Smooth muscle cell (in vitro differentiated cells): ENCODE measurements around the gene HOXA3. TPM values are rescaled to one million over a fixed set of nuclear protein-coding genes. Genes with fewer than 3 reads are reported as not detected.

Experiments
- DNase-seq: peaks from one replicate; lab custom pipeline; 2025; ENCODE audit not compliant: unreplicated experiment; lab: John Stamatoyannopoulos, UW
- H2AFZ ChIP-seq: fragments of 200-600 bp; sonication (generic); 2 replicates; pipeline ENCODE4 v1.6.0; 2016; ENCODE audit warnings: antibody characterized with exemption, low read depth, mild to moderate bottlenecking
- H3F3A ChIP-seq: fragments of 200-600 bp; sonication (generic); 2 replicates; pipeline ENCODE4 v1.6.0; 2017; ENCODE audit warnings: antibody characterized with exemption, low read depth
- H3K27ac ChIP-seq: fragments of 200-600 bp; sonication (generic); 2 replicates; pipeline ENCODE4 v1.5.1; 2016; ENCODE audit warnings: low read depth, mild to moderate bottlenecking
- H3K27me3 ChIP-seq: fragments of 200-600 bp; sonication (generic); 2 replicates; pipeline ENCODE4 v1.6.1; 2016; ENCODE audit warnings: low read depth, mild to moderate bottlenecking
- H3K36me3 ChIP-seq: fragments of 200-600 bp; sonication (generic); 2 replicates; pipeline ENCODE4 v1.5.1; 2016; ENCODE audit warnings: low read depth
- H3K4me1 ChIP-seq: fragments of 200-600 bp; sonication (generic); 2 replicates; pipeline ENCODE4 v1.5.1; 2016; ENCODE audit warnings: low read depth
- H3K4me2 ChIP-seq: fragments of 200-600 bp; sonication (generic); 2 replicates; pipeline ENCODE4 v1.6.0; 2016; ENCODE audit warnings: mild to moderate bottlenecking
- H3K4me3 ChIP-seq: fragments of 200-600 bp; sonication (generic); 2 replicates; pipeline ENCODE4 v1.5.1; 2016; ENCODE audit warnings: mild to moderate bottlenecking
- H3K79me2 ChIP-seq: fragments of 200-600 bp; sonication (generic); 2 replicates; pipeline ENCODE4 v1.6.0; 2016; ENCODE audit warnings: low read depth, mild to moderate bottlenecking
- H3K9ac ChIP-seq: fragments of 200-600 bp; sonication (generic); 2 replicates; pipeline ENCODE4 v1.6.0; 2016; ENCODE audit warnings: low read depth
- H3K9me3 ChIP-seq: fragments of 200-600 bp; sonication (generic); replicated peaks from 2 replicates; pipeline ENCODE4 v1.5.1; 2016; ENCODE audit warnings: low read depth
- H4K20me1 ChIP-seq: fragments of 200-600 bp; sonication (generic); 2 replicates; pipeline ENCODE4 v1.6.0; 2016; ENCODE audit warnings: low read depth
- CTCF ChIP-seq: fragments of 200-600 bp; sonication (generic); IDR thresholded peaks from 2 replicates; pipeline ENCODE4 v1.5.1; 2017; ENCODE audit warnings: borderline replicate concordance, mild to moderate bottlenecking, antibody characterized with exemption; ENCODE audit not compliant: insufficient read depth, poor library complexity, severe bottlenecking
- WGBS: methylation state at CpG from one replicate; pipeline ENCODE4 v1.1.7; 2016; ENCODE audit warnings: low lambda C conversion rate; 5-methylcytosine and 5-hydroxymethylcytosine counted together
- polyA plus RNA-seq: library from polyadenylated mRNA; unstranded; fragments of >200 nt; fragmentation: Nextera tagmentation; extraction: Ambion mirVana; gene quantifications from 2 replicates; pipeline ENCODE4 v1.2.1, GENCODE V29; 2016
- total RNA-seq: library from RNA; depleted of rRNA; stranded (reverse); fragments of >200 nt; gene quantifications from 2 replicates; pipeline ENCODE4 v1.2.3, GENCODE V29; 2014

Gene HOXA3
- total and polyA plus RNA-seq, 2 experiments from 2014 or later, result 0.13 to 0.31 TPM

DNA sequence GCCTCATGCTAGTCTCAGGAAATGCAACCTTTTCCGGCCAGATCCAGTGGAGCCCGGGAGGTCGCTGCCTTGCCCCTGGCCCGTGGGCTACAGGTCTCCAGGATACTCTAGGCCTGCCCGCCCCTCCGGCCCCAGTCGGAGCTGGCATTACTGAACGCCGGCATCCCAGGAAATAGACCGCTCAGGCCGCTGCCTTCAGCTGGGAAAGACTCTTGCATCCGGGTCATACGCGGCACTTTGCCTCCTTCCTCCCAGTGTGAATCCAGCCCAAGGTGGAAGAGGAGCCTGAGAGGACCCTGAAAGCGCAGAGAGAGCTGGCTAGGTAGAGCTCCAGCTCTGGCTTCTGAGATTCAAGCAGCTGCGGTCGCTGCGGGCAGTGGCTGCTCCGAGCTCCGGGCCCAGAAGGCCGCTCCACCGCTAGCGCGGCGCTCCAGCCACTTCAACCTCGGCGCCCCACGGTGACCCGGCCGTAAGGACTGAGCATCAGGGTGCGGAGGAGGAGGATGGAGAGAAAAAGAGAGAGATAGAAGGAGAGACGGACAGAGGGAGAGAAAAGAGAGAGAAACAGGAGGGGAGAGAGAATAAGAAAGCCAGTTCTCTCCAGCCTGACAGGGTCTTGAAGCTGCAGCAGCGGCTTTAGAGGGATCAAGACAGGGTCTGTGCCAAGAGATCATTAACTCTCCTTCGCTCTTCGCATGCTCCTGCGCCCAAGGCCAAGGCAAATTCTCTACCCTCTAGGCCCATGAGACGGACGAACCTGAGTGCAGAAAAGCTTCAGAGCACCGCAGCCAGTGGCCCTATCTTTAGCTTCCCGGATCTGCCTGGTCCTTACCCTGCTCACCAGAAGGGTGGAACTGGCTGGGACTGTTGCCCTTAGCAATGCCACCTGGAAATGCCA, 23.5 kb upstream of the HOXA3 start:
- H3K4me3 ChIP-seq, result peak overlapping the region; percentile 67

GRCh38 chr7:27174874-27175625, 22.7 kb upstream of the HOXA3 start:
- TF ChIP-seq CTCF, result no peak
- H3K79me2 ChIP-seq, result peaks cover 94% of the 10 kb centered on the region
- H3K9ac ChIP-seq, result peak overlapping the region; percentile 88
- peak overlapping the region; percentile 95 for H3K27ac ChIP-seq
- H3K36me3 ChIP-seq, result no peaks in the 10 kb centered on the region
- peak overlapping the region; percentile 67 for H3K4me3 ChIP-seq
- no peaks in the 10 kb centered on the region for H3K4me1 ChIP-seq
- peaks cover 40% of the 10 kb centered on the region for H4K20me1 ChIP-seq
- H3F3A ChIP-seq, result no peaks in the 10 kb centered on the region
- peaks cover 25% of the 10 kb centered on the region for H3K27me3 ChIP-seq
- H3K4me2 ChIP-seq, result peak overlapping the region; percentile 89
- H2AFZ ChIP-seq, result peak overlapping the region; percentile 62
- no peaks in the 10 kb centered on the region for H3K9me3 ChIP-seq
- DNase-seq, result no peak
- 27% methylated on average over 12 of the region's 12 CpGs for WGBS

More for the DNA sequence above, 23.5 kb upstream of the HOXA3 start:
- Histone ChIP-seq H3K79me2 (peaks cover 86% of the 10 kb centered on the region), H3K36me3 (no peaks in the 10 kb centered on the region), H2AFZ (no peak overlapping the region), H3K27ac (peak overlapping the region; percentile 95), H3F3A (no peaks in the 10 kb centered on the region), H3K4me1 (no peaks in the 10 kb centered on the region), H3K27me3 (peaks cover 17% of the 10 kb centered on the region), H3K4me2 (peak overlapping the region; percentile 89), H3K9ac (peak overlapping the region; percentile 45), H4K20me1 (peaks cover 37% of the 10 kb centered on the region), H3K9me3 (no peaks in the 10 kb centered on the region)
- TF ChIP-seq CTCF, result no peak
- DNase-seq, result no peak
- 20% methylated on average over 40 of the region's 40 CpGs for WGBS

DNA sequence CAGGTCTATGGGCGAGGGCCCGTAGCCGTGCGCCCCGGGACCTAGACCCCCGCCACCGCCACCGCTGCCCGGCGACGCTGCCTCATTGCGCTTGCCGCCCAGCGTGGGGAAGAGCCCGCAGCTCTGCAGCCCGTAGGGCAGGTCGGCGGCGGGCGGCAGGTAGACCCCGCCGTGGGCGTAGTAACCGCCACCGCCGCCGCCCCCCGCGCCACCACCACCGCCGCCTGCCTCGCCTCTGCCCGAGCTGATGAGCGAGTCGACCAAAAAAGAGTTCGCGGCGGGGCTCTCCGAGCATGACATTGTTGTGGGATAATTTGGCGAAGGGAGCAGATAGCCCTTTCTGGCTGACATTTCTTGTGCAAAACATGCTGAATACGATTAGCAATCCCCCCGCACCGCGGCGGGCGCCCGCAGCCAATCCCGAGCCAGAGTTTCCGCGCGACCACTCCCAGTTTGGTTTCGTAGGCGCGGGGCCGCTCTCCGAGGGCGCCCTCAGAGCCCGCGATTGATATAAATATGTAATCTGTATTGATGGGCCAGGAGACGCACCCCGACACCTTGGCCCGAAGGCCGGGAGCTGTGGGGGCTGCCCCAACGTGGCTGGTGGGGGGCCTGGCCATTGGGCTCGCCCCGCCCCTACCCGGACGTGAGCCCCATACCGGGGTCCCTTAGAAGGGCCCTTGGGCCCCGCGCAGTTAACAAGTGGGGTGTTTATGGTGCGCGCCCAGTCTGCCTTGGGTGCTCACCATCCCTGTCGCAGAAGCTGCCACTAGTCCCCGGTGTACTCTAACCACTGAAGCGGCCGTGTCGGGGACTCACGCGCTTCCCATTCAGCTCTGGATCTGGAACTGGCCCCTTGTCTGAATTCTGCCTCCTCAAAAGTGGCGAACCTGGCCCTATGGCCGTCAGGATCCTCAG, 21.8 kb upstream of the HOXA3 start, which contains the start of gene HOXA10:
Gene HOXA10 (minus strand): TSS at position 365 of the 918 bp plus-strand sequence. CDS start 14 bp downstream, at position 351.
- peaks cover 25% of the 10 kb centered on the region for H3K27me3 ChIP-seq
- H3K9me3 ChIP-seq, result no peaks in the 10 kb centered on the region
- no peak for DNase-seq
- peak within 1 kb of the TSS; percentile 95 for H3K27ac ChIP-seq
- no peaks in the 10 kb centered on the region for H3K36me3 ChIP-seq
- H3F3A ChIP-seq, result no peaks in the 10 kb centered on the region
- peak within 1 kb of the TSS; percentile 67 for H3K4me3 ChIP-seq
- H4K20me1 ChIP-seq, result peaks cover 40% of the 10 kb centered on the region
- peak within 1 kb of the TSS; percentile 88 for H3K9ac ChIP-seq
- WGBS, result 6% methylated on average over 77 of the region's 82 CpGs
- no peaks in the 10 kb centered on the region for H3K4me1 ChIP-seq
- TF ChIP-seq CTCF, result no peak
- peak within 1 kb of the TSS; percentile 62 for H2AFZ ChIP-seq
- H3K4me2 ChIP-seq, result peak within 1 kb of the TSS; percentile 89
- H3K79me2 ChIP-seq, result peaks cover 100% of the 10 kb centered on the region
